Lung (tissue), 12 donors: ENCODE results near the gene GOLIM4. TPM values are rescaled to one million over a fixed set of nuclear protein-coding genes. Genes with fewer than 3 reads are reported as not detected.

Source experiments
- ATAC-seq: fragments of 200-7000 bp; cut with Tn5 transposase; one replicate; pipeline ENCODE4 v1.9.1; 2020; ENCODE audit warnings: moderate number of reproducible peaks; ENCODE audit not compliant: insufficient read depth, low FRiP score
- DNase-seq, 3 donors: peaks; one replicate each; pipeline ENCODE4 v3.0.0-alpha.2; 2013 to 2017
- H3K27ac ChIP-seq, 2 donors: one replicate each; pipeline ENCODE4 v1.5.1; 2013; ENCODE audit warnings: mild to moderate bottlenecking in 2 of 2, moderate library complexity in 2 of 2, control low read depth in 1 of 2, inconsistent platforms in 1 of 2, low read depth in 1 of 2, low read length in 1 of 2
- H3K27me3 ChIP-seq, 3 donors: one replicate each; pipeline ENCODE4 v1.5.1; 2013; ENCODE audit warnings: low read length in 2 of 3; ENCODE audit not compliant: control insufficient read depth in 3 of 3, insufficient read depth in 3 of 3
- H3K36me3 ChIP-seq, 4 donors: one replicate each; pipeline ENCODE4 v1.5.1; 2013; ENCODE audit warnings: low read length in 4 of 4, mild to moderate bottlenecking in 1 of 4, moderate library complexity in 1 of 4; ENCODE audit not compliant: control insufficient read depth in 4 of 4, insufficient read depth in 4 of 4
- H3K4me1 ChIP-seq, 5 donors: one replicate each; pipeline ENCODE4 v1.5.1; 2013; ENCODE audit warnings: low read length in 5 of 5, mild to moderate bottlenecking in 2 of 5, moderate library complexity in 1 of 5; ENCODE audit not compliant: control insufficient read depth in 5 of 5, insufficient read depth in 5 of 5
- H3K4me3 ChIP-seq: one replicate; pipeline ENCODE4 v1.5.1; 2013; ENCODE audit warnings: mild to moderate bottlenecking, control low read depth, moderate library complexity
- H3K9ac ChIP-seq, 2 donors: one replicate each; pipeline ENCODE4 v1.5.1; 2013; ENCODE audit warnings: low read length in 2 of 2, control low read depth in 1 of 2; ENCODE audit not compliant: insufficient read depth in 1 of 2
- H3K9me3 ChIP-seq, 4 donors: one replicate each; pipeline ENCODE4 v1.5.1; 2013; ENCODE audit warnings: low read length in 3 of 4, mild to moderate bottlenecking in 1 of 4, moderate library complexity in 1 of 4; ENCODE audit not compliant: control insufficient read depth in 4 of 4, insufficient read depth in 3 of 4
- WGBS, 2 donors: extraction: QIAGEN DNeasy Blood & Tissue Kit; methylation state at CpG; one replicate each; pipeline ENCODE4 v1.1.7; 2013; 5-methylcytosine and 5-hydroxymethylcytosine counted together
- polyA plus RNA-seq, 2 donors: library from polyadenylated mRNA; stranded (reverse); fragments of 200-250 nt; gene quantifications; one replicate each; pipeline ENCODE4 v1.2.1, GENCODE V29; 2013
- total RNA-seq, 2 donors: library from RNA; depleted of rRNA in 1 of 2; stranded (reverse); fragments of >200 nt in 1 of 2; gene quantifications; one replicate each; pipeline ENCODE4 v1.2.1, GENCODE V29; 2014 to 2021
- TF ChIP-seq, protein P1 (sequence below): IDR thresholded peaks from 2 replicates; pipeline ENCODE4 v1.5.1; 2012; ENCODE audit warnings: mild to moderate bottlenecking; ENCODE audit errors: control extremely low read depth, extremely low read depth
- donor health status: control.
- donor health status: control.
- donor health status: Bipolar disorder and iron deficiency.
- donor health status: healthy.
- donor health status: DM: yes; HTN: yes; CAD: no.

Gene GOLIM4
- total and polyA plus RNA-seq, 4 donors = 22.2 to 52.9 (median 33.3) TPM

DNA sequence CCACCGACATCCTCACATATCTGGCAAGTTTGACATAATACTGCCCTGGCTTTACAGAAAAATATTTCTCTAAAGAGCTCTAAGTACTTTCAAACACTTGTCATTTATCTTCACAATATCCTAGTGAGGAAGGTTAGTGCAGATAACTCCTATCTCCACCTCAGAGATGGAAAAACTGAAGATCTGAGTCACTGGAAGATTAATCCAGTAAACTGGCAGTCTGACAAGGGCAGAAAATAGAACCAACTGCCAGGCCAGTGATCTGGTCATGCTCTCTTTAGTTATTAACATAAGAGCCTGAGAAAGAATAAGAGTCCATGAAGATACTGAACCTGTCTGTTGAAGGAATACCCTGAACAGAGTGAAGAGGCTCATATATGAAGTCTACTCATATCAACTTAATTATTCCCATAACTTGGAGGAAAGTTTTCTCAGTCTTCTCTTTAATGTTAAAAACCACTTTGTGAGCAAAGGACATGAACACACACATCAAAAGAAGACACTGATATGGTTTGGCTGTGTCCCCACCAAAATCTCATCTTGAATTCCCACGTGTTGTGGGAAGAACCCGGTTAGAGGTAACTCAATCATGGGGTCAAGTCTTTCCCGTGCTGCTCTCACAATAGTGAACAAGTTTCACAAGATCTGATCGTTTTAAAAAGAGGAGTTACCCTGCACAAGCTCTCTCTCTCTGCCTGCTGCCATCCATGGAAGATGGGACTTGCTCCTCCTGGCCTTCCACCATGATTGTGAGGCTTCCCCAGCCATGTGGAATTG is 61.4 kb downstream of the GOLIM4 start:
- peak; percentile 28 for ATAC-seq

DNA sequence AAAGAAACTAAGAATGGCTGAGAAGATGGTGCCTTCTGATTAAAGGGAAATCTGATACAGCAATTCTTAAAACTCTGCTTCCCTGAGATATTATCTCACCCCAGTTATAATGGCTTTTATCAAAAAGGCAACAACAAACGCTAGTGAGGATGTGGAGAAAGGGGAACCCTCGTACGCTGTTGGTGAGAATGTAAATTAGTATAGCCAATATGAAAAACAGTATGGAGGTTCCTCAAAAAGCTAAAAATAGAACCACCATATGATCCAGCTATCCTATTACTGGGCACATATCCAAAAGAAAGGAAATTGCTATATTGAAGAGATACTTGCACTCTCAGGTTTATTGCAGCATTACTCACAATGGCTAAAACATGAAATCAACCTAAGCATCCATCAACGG is 65.1 kb downstream of the GOLIM4 start:
- TF ChIP-seq, protein P1, sequence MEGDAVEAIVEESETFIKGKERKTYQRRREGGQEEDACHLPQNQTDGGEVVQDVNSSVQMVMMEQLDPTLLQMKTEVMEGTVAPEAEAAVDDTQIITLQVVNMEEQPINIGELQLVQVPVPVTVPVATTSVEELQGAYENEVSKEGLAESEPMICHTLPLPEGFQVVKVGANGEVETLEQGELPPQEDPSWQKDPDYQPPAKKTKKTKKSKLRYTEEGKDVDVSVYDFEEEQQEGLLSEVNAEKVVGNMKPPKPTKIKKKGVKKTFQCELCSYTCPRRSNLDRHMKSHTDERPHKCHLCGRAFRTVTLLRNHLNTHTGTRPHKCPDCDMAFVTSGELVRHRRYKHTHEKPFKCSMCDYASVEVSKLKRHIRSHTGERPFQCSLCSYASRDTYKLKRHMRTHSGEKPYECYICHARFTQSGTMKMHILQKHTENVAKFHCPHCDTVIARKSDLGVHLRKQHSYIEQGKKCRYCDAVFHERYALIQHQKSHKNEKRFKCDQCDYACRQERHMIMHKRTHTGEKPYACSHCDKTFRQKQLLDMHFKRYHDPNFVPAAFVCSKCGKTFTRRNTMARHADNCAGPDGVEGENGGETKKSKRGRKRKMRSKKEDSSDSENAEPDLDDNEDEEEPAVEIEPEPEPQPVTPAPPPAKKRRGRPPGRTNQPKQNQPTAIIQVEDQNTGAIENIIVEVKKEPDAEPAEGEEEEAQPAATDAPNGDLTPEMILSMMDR = no peak
- H3K9ac ChIP-seq = no peak overlapping the region
- ATAC-seq (no peak), DNase-seq (no peak)
- no peaks in the 10 kb centered on the region for H3K9me3 ChIP-seq
- H3K36me3 ChIP-seq = peaks cover 12 to 40% (median 21%) of the 10 kb centered on the region in 4 donors
- no peak overlapping the region for H3K27ac ChIP-seq
- H3K4me3 ChIP-seq = no peak overlapping the region
- H3K4me1 ChIP-seq = peaks cover 0 to 20% (median 0%) of the 10 kb centered on the region in 5 donors
- WGBS, 2 donors = 62 to 66% methylated on average over 4 of the region's 4 CpGs
- H3K27me3 ChIP-seq = no peaks in the 10 kb centered on the region

More for the DNA sequence above, 61.4 kb downstream of the GOLIM4 start:
- no peaks in the 10 kb centered on the region for H3K9me3 ChIP-seq
- peaks cover 0 to 11% (median 0%) of the 10 kb centered on the region in 5 donors for H3K4me1 ChIP-seq
- H3K4me3 ChIP-seq = no peak overlapping the region
- no peaks in the 10 kb centered on the region for H3K27me3 ChIP-seq
- peaks cover 6 to 31% (median 17%) of the 10 kb centered on the region in 4 donors for H3K36me3 ChIP-seq
- H3K9ac ChIP-seq = no peak overlapping the region
- TF ChIP-seq, protein P1 = no peak
- WGBS, 2 donors = 90 to 91% methylated on average over 5 of the region's 5 CpGs
- DNase-seq = no peak
- H3K27ac ChIP-seq = peak overlapping the region in 1 of 2 donors; percentile 87

DNA sequence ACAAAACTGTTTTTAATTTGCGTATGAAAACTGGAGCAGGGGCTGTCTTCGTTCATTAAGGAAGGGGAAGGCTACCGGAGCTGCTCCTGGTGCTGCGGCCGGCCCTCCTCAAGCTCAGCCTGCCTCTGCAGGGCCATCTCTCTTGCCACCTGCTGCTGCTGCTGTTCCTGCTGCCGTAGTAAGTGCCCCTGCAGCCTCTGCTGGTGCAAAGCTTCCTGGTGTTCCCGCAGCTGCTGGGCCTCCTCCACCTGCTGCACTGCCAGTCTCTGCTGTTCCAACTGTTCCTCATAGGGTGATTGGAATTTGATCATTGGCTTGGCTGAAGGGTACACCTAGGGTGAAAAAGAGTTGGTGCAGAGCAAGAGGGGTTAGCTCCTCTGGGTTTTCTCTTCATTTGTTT is 66.0 kb downstream of the GOLIM4 start:
- Histone ChIP-seq H3K4me1 (peaks cover 0 to 25% (median 0%) of the 10 kb centered on the region in 5 donors), H3K27ac (no peak overlapping the region), H3K4me3 (no peak overlapping the region), H3K36me3 (peaks cover 12 to 42% (median 20%) of the 10 kb centered on the region in 4 donors), H3K9me3 (no peaks in the 10 kb centered on the region), H3K9ac (no peak overlapping the region), H3K27me3 (no peaks in the 10 kb centered on the region)
- 95 to 98% methylated on average over 7 of the region's 7 CpGs for WGBS, 2 donors
- ATAC-seq = no peak
- no peak for DNase-seq
- TF ChIP-seq, protein P1 = no peak
